PC-3 (cell line): ENCODE results near the gene DNMT3L. TPM values are rescaled to one million over a fixed set of nuclear protein-coding genes. Genes with fewer than 3 reads are reported as not detected.

Source experiments
- total RNA-seq: library from RNA; depleted of rRNA; stranded (reverse); fragments of >200 nt; gene quantifications from 2 replicates; pipeline ENCODE4 v1.2.3, GENCODE V29; 2014; rRNA removed

DNMT3L gene
- total RNA-seq, 1 experiment from 2014 or later = not detected

Other genes starting within 250 kb of the DNMT3L start
- gene TRAPPC10, start 249.6 kb downstream of the DNMT3L start, total RNA-seq = 28.9 and 31.4 TPM in 2 replicates
- 8.2 and 17.0 TPM in 2 replicates for gene PWP2, start 154.5 kb downstream of the DNMT3L start, total RNA-seq
- gene GATD3, start 128.2 kb downstream of the DNMT3L start, total RNA-seq = 14.4 and 33.9 TPM in 2 replicates
- 11.6 and 14.8 TPM in 2 replicates for gene ICOSLG, start 21.0 kb downstream of the DNMT3L start, total RNA-seq
- not detected in 2 replicates for gene AIRE, start 24.0 kb upstream of the DNMT3L start, total RNA-seq
- 223 and 250 TPM in 2 replicates for gene PFKL, start 38.2 kb upstream of the DNMT3L start, total RNA-seq
- 16.1 and 18.4 TPM in 2 replicates for gene CFAP410, start 77.5 kb upstream of the DNMT3L start, total RNA-seq
- 48.3 and 50.0 TPM in 2 replicates for gene TRPM2, start 91.7 kb upstream of the DNMT3L start, total RNA-seq
- gene LRRC3, start 193.6 kb upstream of the DNMT3L start, total RNA-seq = 3.1 and 4.1 TPM in 2 replicates